HL-60 (cell line): ENCODE results near the gene ITLN2.
A peak's percentile ranks its signal among the peaks of the same experiment; 100 is the strongest.

Experiments used
- CTCF ChIP-seq: IDR thresholded peaks from one replicate; pipeline ENCODE4 v1.5.1; 2011; ENCODE audit warnings: low read length, control low read depth, inconsistent platforms; ENCODE audit not compliant: insufficient read depth
- GABPA ChIP-seq: IDR thresholded peaks from 2 replicates; pipeline ENCODE4 v1.6.1; 2012; ENCODE audit warnings: low read depth
- POLR2AphosphoS5 ChIP-seq: IDR thresholded peaks from 2 replicates; pipeline ENCODE4 v1.6.1; 2012; ENCODE audit warnings: low read depth
- SPI1 ChIP-seq: IDR thresholded peaks from 2 replicates; pipeline ENCODE4 v1.6.1; 2012; ENCODE audit warnings: low read depth, mild to moderate bottlenecking, borderline replicate concordance
- TF ChIP-seq, protein P1 (sequence below): IDR thresholded peaks from 2 replicates; pipeline ENCODE4 v1.6.1; 2012; ENCODE audit warnings: low read depth; ENCODE audit not compliant: insufficient replicate concordance

GRCh38 chr1:160981584-160982411 is 27.2 kb upstream of the ITLN2 start:
- TF ChIP-seq, protein P1, sequence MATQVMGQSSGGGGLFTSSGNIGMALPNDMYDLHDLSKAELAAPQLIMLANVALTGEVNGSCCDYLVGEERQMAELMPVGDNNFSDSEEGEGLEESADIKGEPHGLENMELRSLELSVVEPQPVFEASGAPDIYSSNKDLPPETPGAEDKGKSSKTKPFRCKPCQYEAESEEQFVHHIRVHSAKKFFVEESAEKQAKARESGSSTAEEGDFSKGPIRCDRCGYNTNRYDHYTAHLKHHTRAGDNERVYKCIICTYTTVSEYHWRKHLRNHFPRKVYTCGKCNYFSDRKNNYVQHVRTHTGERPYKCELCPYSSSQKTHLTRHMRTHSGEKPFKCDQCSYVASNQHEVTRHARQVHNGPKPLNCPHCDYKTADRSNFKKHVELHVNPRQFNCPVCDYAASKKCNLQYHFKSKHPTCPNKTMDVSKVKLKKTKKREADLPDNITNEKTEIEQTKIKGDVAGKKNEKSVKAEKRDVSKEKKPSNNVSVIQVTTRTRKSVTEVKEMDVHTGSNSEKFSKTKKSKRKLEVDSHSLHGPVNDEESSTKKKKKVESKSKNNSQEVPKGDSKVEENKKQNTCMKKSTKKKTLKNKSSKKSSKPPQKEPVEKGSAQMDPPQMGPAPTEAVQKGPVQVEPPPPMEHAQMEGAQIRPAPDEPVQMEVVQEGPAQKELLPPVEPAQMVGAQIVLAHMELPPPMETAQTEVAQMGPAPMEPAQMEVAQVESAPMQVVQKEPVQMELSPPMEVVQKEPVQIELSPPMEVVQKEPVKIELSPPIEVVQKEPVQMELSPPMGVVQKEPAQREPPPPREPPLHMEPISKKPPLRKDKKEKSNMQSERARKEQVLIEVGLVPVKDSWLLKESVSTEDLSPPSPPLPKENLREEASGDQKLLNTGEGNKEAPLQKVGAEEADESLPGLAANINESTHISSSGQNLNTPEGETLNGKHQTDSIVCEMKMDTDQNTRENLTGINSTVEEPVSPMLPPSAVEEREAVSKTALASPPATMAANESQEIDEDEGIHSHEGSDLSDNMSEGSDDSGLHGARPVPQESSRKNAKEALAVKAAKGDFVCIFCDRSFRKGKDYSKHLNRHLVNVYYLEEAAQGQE = no peak
- TF ChIP-seq POLR2AphosphoS5 (no peak), CTCF (no peak), SPI1 (peak; percentile 4; the same call in 1 of the 2 replicates), GABPA (no peak)
